CD4-positive, alpha-beta T cell treated with Interleukin-10 for 1 hour (primary cell): Measurements from ENCODE around the gene PCDHGA11.
"Not testable (repeated sequence)": the region's sequence is repeated elsewhere in the genome, so short reads cannot be mapped to it uniquely, and the experiment has no call there.

Experiments
- DNase-seq: peaks from one replicate; pipeline ENCODE4 v3.0.0-alpha.2; 2020

The PCDHGA11 gene

DNA sequence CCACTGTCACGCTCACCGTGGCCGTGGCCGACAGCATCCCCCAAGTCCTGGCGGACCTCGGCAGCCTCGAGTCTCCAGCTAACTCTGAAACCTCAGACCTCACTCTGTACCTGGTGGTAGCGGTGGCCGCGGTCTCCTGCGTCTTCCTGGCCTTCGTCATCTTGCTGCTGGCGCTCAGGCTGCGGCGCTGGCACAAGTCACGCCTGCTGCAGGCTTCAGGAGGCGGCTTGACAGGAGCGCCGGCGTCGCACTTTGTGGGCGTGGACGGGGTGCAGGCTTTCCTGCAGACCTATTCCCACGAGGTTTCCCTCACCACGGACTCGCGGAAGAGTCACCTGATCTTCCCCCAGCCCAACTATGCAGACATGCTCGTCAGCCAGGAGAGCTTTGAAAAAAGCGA lies 11.9 kb downstream of the PCDHGA11 start:
- not testable (repeated sequence) for DNase-seq

DNA sequence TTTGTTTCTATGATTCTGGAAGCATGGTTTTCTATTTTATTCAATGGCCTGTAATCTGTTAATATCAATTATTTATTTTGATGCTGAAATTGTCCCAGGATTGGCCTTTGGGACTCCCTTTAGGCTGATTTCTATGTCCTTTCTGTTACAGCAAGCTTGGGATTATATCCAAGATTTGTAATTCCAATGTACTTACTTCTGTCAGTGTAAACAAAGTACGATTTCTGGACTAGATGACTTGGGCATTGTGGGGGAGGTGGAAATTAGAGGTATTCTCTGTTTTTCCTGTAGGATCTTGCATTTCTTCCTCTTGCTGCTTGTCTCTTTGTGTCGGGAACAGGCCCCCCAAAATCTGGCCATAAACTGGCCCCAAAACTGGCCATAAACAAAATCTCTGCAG lies 13.2 kb downstream of the PCDHGA11 start:
- DNase-seq = no peak

DNA sequence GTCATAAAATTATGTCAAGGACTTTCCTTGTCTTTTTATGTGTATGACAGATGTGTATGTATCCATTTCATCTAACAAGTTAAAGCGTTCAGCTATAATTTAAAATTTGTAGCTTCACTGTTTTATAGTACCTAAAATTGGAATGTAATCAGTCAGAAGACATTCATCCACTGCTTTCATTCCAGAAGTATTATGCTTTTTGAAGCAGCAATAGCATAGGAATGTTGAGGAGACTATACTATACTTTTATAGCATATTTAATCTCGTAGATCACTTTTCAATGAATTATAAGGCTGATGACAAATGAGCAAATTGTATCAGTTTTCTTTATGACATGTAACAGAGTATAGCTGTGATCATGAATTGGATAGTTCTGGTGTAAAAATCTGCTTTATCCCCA lies 16.4 kb downstream of the PCDHGA11 start:
- no peak for DNase-seq

DNA sequence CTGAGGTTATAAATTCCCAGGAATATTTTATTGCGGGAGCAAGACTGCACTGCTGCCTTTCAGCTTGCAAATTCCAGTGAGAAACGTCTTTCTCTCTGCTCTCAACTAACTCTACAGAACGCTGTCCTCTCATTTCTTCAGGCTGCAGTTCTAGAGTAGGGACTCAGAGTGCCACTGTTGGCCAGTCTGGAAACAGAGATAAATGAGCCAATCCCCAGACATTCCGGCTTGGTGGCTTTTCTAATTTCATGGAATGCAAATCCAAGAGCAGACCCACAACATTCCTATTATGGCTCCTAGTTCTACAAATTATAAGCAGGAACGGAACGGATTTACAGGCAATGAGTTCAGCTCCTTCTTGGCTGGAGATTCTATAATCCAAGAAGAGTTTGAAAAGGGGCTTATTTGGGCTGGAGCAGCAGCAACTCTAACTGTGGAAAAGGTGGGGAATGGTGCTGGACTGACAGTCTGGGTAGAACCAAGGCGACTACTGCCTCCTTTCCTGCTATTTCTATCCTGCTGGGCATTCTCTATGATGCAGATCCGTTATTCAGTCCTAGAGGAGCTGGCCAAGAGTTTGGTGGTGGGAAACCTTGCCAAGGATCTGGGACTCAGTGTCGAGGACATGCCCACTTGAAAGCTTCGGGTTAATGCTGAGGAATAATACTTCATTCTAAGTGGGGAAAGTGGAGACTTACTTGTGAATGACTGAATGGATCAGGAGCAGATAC lies 18.7 kb downstream of the PCDHGA11 start:
- no peak for DNase-seq

DNA sequence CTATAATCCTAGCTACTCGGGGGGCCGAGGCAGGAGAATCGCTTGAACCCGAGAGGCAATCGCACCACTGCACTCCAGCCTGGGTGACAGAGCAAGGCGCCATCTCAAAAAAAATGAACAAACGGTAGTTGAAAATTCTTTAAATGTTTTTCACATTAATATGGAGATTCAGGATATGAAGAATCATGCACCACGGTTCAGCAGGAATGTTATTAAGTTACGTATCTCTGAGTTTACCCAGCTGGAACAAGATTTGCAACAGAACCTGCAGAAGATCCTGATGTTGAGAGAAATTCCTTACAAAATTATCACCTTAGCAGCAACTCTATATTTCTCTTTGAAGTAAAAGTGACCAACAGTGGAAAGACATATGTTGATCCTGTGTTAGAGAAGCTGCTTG lies 19.5 kb downstream of the PCDHGA11 start:
- DNase-seq = no peak

DNA sequence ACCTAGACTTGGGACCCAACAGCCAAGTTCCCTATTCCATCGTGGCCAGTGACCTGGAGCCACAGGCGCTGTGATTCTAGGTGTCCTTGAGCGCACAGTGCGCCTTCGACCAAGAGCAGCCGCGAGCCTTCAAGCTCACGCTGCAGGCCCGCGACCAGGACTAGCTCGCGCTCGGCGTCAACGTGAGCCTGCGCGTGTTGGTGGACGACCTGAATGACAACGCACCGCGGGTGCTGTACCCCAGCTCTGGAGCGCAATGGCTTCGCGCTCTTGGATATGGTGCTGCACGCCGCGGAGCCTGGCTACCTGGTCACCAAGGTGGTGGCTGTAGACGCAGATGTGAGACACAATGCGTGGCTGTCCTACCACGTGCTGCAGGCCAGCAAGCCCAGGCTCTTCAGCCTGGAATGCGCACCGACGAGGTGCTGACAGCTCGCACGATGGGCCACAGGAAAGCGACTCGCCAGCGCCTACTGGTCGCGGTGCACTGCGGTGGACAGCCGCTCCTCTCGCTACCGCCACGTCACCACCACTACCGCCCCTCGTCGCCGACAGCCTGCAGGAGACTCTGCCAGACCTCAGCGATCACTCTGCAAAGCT lies 20.8 kb downstream of the PCDHGA11 start:
- no peak for DNase-seq

DNA sequence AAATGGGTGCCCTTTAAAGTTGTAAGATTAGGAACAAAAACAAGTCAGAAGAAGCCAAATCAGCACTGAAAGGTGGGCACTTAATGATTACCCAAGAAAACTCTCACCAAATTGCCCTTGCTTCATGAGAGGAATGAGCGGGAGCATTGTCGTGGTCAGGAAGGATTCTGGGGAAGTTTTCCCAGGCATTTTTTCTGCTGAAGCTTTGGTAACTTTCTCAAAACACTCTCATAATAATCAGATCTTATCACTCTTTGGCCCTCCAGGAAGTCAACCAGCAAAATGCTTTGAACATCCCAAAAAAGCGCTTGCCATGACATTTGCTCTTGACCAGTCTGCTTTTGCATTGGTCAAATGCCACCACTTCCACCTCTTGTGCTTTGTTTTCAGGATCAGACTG lies 44.5 kb downstream of the PCDHGA11 start:
- DNase-seq = no peak
